Purkinje cell (primary cell): ENCODE measurements around the gene NPAS1. TPM values are rescaled to one million over a fixed set of nuclear protein-coding genes. Genes with fewer than 3 reads are reported as not detected.

Source experiments
- polyA plus RNA-seq: library from polyadenylated mRNA; unstranded; fragments of >200 nt; fragmentation: Nextera tagmentation; gene quantifications from 2 replicates; pipeline ENCODE4 v1.2.1, GENCODE V29; 2014

Gene NPAS1
- polyA plus RNA-seq = not detected in 2 replicates

GRCh38 chr19:47019431-47020041 lies at the start of gene NPAS1:
Gene NPAS1 (plus strand): TSS chr19:47019837. CDS start chr19:47021048, 1,211 bp downstream.

Other genes starting within 250 kb of the NPAS1 start
- gene SLC1A5, start 231.2 kb upstream of the NPAS1 start, polyA plus RNA-seq = 0.21 TPM in 1 of 2 replicates, not detected in the other
- gene AP2S1, start 169.0 kb upstream of the NPAS1 start, polyA plus RNA-seq = 49.7 and 57.9 TPM in 2 replicates
- gene ARHGAP35, start 158.8 kb upstream of the NPAS1 start, polyA plus RNA-seq = 7.6 and 7.8 TPM in 2 replicates
- gene TMEM160, start 28.8 kb downstream of the NPAS1 start, polyA plus RNA-seq = 1.7 and 2.0 TPM in 2 replicates
- gene ZC3H4, start 93.9 kb downstream of the NPAS1 start, polyA plus RNA-seq = 9.1 and 10.6 TPM in 2 replicates
- gene SAE1, start 111.0 kb downstream of the NPAS1 start, polyA plus RNA-seq = 13.2 and 17.4 TPM in 2 replicates
- gene BBC3, start 211.4 kb downstream of the NPAS1 start, polyA plus RNA-seq = 0.42 TPM in 1 of 2 replicates, not detected in the other
- gene CCDC9, start 236.7 kb downstream of the NPAS1 start, polyA plus RNA-seq = 0.11 TPM in 1 of 2 replicates, not detected in the other